HepG2 (cell line): ENCODE results near the gene NPAS2. TPM values are rescaled to one million over a fixed set of nuclear protein-coding genes. Genes with fewer than 3 reads are reported as not detected.

Source experiments
- BATF2 ChIP-seq: sonication (generic); formaldehyde crosslinking; IDR thresholded peaks from 2 replicates; pipeline ENCODE4 v1.8.0; 2022; ENCODE audit warnings: mild to moderate bottlenecking, missing genetic modification reagents, moderate library complexity
- CREB3 ChIP-seq: sonication (generic); formaldehyde crosslinking; IDR thresholded peaks from 2 replicates; pipeline ENCODE4 v1.5.0; 2020; ENCODE audit warnings: missing genetic modification reagents
- GPBP1L1 ChIP-seq: sonication (generic); formaldehyde crosslinking; IDR thresholded peaks from 2 replicates; pipeline ENCODE4 v1.5.0; 2020; ENCODE audit warnings: mild to moderate bottlenecking, missing genetic modification reagents
- HDAC2 ChIP-seq: sonication (generic); formaldehyde crosslinking; IDR thresholded peaks from 2 replicates; pipeline ENCODE4 v1.4.0; 2020; ENCODE audit warnings: missing genetic modification reagents
- HOXA9 ChIP-seq: sonication (generic); formaldehyde crosslinking; IDR thresholded peaks from 2 replicates; pipeline ENCODE4 v1.8.1; 2022; ENCODE audit warnings: missing genetic modification reagents, mild to moderate bottlenecking, moderate library complexity, borderline replicate concordance
- IKZF5 ChIP-seq: IDR thresholded peaks from 2 replicates; pipeline ENCODE4 v1.6.1; 2018; ENCODE audit warnings: missing genetic modification reagents, mild to moderate bottlenecking, missing compliant biosample characterization
- IRF9 ChIP-seq: sonication (generic); formaldehyde crosslinking; IDR thresholded peaks from 2 replicates; pipeline ENCODE4 v1.8.0; 2022; ENCODE audit warnings: missing genetic modification reagents, mild to moderate bottlenecking, borderline replicate concordance
- NBN ChIP-seq: fragments of 450-650 bp; conservative IDR thresholded peaks from 2 replicates; pipeline ENCODE4 v1.6.1; 2017
- NCOA2 ChIP-seq: sonication (generic); formaldehyde crosslinking; IDR thresholded peaks from 2 replicates; pipeline ENCODE4 v1.8.0; 2022; ENCODE audit warnings: inconsistent platforms
- NR1H2 ChIP-seq: sonication (generic); formaldehyde crosslinking; IDR thresholded peaks from 2 replicates; pipeline ENCODE4 v1.8.1; 2022; ENCODE audit warnings: low read depth, missing genetic modification reagents, borderline replicate concordance
- PLSCR1 ChIP-seq: sonication (generic); formaldehyde crosslinking; IDR thresholded peaks from 2 replicates; pipeline ENCODE4 v1.5.0; 2020; ENCODE audit warnings: missing genetic modification reagents, mild to moderate bottlenecking, borderline replicate concordance
- POGK ChIP-seq: sonication (generic); formaldehyde crosslinking; conservative IDR thresholded peaks from 2 replicates; pipeline ENCODE4 v1.8.0; 2022; ENCODE audit warnings: mild to moderate bottlenecking, moderate library complexity, missing genetic modification reagents
- POLR2G ChIP-seq: fragments of 200-400 bp; formaldehyde crosslinking; IDR thresholded peaks from 2 replicates; pipeline ENCODE4 v1.6.1; 2018; ENCODE audit warnings: mild to moderate bottlenecking, low read depth, low read length, moderate library complexity
- ZBTB49 ChIP-seq: sonication (generic); formaldehyde crosslinking; IDR thresholded peaks from 2 replicates; pipeline ENCODE4 v1.4.0; 2020; ENCODE audit warnings: missing genetic modification reagents, borderline replicate concordance
- ZNF224 ChIP-seq: sonication (generic); formaldehyde crosslinking; IDR thresholded peaks from 2 replicates; pipeline ENCODE4 v1.5.0; 2020; ENCODE audit warnings: mild to moderate bottlenecking, missing genetic modification reagents
- ZNF615 ChIP-seq: sonication (generic); formaldehyde crosslinking; IDR thresholded peaks from 2 replicates; pipeline ENCODE4 v1.5.0; 2020; ENCODE audit warnings: mild to moderate bottlenecking, missing genetic modification reagents, borderline replicate concordance
- ZNF747 ChIP-seq: sonication (generic); formaldehyde crosslinking; IDR thresholded peaks from 2 replicates; pipeline ENCODE4 v1.8.1; 2023; ENCODE audit warnings: missing genetic modification reagents, mild to moderate bottlenecking, borderline replicate concordance
- ZNF841 ChIP-seq: sonication (generic); formaldehyde crosslinking; IDR thresholded peaks from 2 replicates; pipeline ENCODE4 v1.8.1; 2023; ENCODE audit warnings: missing genetic modification reagents, borderline replicate concordance
- polyA plus RNA-seq, 8 experiments: library from polyadenylated mRNA; depleted of rRNA in 3 of 8; stranded (reverse) in 7 of 8; unstranded in 1 of 8; fragments of >200 nt; fragmentation: Illumina TruSeq in 4 of 8; extraction: Trizol in 4 of 8; gene quantifications; 2 replicates each; pipeline versions ENCODE4 v1.2.1 to v1.2.3, GENCODE V29; 2011 to 2016; ENCODE audit warnings: low read depth in 4 of 8, missing spikeins in 1 of 8, mixed read lengths in 1 of 8; ENCODE audit not compliant: insufficient read depth in 1 of 8
- total RNA-seq, 5 experiments: library from RNA; depleted of rRNA; stranded (reverse); fragments of >200 nt; fragmentation: Illumina TruSeq; extraction: Trizol; gene quantifications; 2 replicates each; pipeline ENCODE4 v1.2.3, GENCODE V29; 2016; ENCODE audit warnings: low read depth in 1 of 5

The NPAS2 gene
- total and polyA plus RNA-seq, 2 of the 13 experiments (the other 11 are each of a cell fraction or from before 2014, with no cell fraction given) = 14.8 to 37.5 TPM

- TF ChIP-seq ZBTB49 = no peak
- no peak for TF ChIP-seq GPBP1L1
- TF ChIP-seq POGK (CRISPR knock-in tag) = 0 out of 2 replicates have a peak, but pooled peaks have one; percentile 39
- TF ChIP-seq ZNF615 (CRISPR knock-in tag) = 0 out of 2 replicates have a peak, but pooled peaks have one; percentile 75
- TF ChIP-seq NR1H2 (CRISPR knock-in tag) = no peak
- TF ChIP-seq CREB3 (CRISPR knock-in tag) = no peak
- TF ChIP-seq POLR2G = peak; percentile 49
- TF ChIP-seq ZNF747 (CRISPR knock-in tag) = no peak
- TF ChIP-seq HDAC2 = peak; percentile 31; the same call in 1 of the 2 replicates
- peak; percentile 32; the same call in 1 of the 2 replicates for TF ChIP-seq ZNF224 (CRISPR knock-in tag)
- TF ChIP-seq BATF2 (CRISPR knock-in tag) = no peak
- TF ChIP-seq NCOA2 (CRISPR knock-in tag) = no peak
- TF ChIP-seq NBN = no peak
- no peak for TF ChIP-seq HOXA9 (CRISPR knock-in tag)
- TF ChIP-seq PLSCR1 = no peak
- TF ChIP-seq ZNF841 = no peak
- TF ChIP-seq IRF9 = no peak
- peak; percentile 79 for TF ChIP-seq IKZF5 (CRISPR knock-in tag)
These were observed 55.7 kb downstream of the NPAS2 start (continued) for GRCh38 chr2:100875516-100876230.
